Endothelial cell (in vitro differentiated cells): Measurements from ENCODE around the gene RFX8. TPM values are rescaled to one million over a fixed set of nuclear protein-coding genes. Genes with fewer than 3 reads are reported as not detected.

Experiments used
- DNase-seq: peaks from one replicate; pipeline ENCODE4 v3.0.0; 2021; ENCODE audit warnings: low spot score
- H3K27ac Mint-ChIP-seq: one replicate; pipeline ENCODE4 v1.8.0; 2021; ENCODE audit warnings: mixed read lengths, inconsistent platforms; ENCODE audit not compliant: unreplicated experiment
- H3K27me3 Mint-ChIP-seq: one replicate; pipeline ENCODE4 v1.8.0; 2021; ENCODE audit warnings: mild to moderate bottlenecking, moderate library complexity, mixed read lengths, inconsistent platforms; ENCODE audit not compliant: unreplicated experiment
- H3K36me3 Mint-ChIP-seq: one replicate; pipeline ENCODE4 v1.8.0; 2021; ENCODE audit warnings: mild to moderate bottlenecking, low read depth, mixed read lengths, inconsistent platforms; ENCODE audit not compliant: unreplicated experiment
- H3K4me1 Mint-ChIP-seq: one replicate; pipeline ENCODE4 v1.8.0; 2021; ENCODE audit warnings: mild to moderate bottlenecking, mixed read lengths, inconsistent platforms; ENCODE audit not compliant: unreplicated experiment
- H3K4me3 Mint-ChIP-seq: one replicate; pipeline ENCODE4 v1.8.0; 2021; ENCODE audit warnings: mild to moderate bottlenecking, mixed read lengths, inconsistent platforms; ENCODE audit not compliant: unreplicated experiment
- H3K9me3 Mint-ChIP-seq: one replicate; pipeline ENCODE4 v1.8.0; 2021; ENCODE audit warnings: mixed read lengths, inconsistent platforms; ENCODE audit not compliant: unreplicated experiment
- total RNA-seq: library from RNA; stranded (reverse); fragmentation: NEBNext Ultra II Directional; extraction: Animal tissue kit (Norgen Biotek cat#: 25700); gene quantifications from one replicate; pipeline ENCODE4 v1.2.1, GENCODE V29; 2021; ENCODE audit not compliant: unreplicated experiment
- TF ChIP-seq, protein P1 (sequence below): fragments of 200-600 bp; sonication (generic); IDR thresholded peaks from one replicate; pipeline ENCODE4 v1.5.0; 2021; ENCODE audit warnings: antibody characterized with exemption; ENCODE audit not compliant: unreplicated experiment

The RFX8 gene
- total RNA-seq, 1 donor from 2014 or later, result 5.0 TPM

DNA sequence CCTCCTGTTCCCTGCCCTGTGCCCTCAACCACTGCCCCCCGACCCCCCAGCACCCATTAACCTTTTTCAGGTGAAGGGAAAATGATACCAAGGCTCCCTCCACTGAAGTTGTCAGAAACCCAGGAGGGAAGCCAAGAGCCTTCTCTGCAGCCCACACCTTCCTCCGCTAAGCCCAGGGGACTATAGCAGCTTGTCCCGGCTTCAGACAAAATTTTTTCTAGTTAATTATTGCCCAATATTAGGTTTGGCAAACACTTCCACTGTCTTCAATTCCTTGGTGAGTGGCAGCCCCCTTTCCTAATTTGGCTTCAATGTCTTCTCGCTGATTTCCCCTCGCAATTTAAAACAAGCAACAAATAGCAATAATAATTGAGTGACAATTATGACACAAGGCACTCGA is 23.9 kb downstream of the RFX8 start:
- no peak overlapping the region for H3K27ac Mint-ChIP-seq

DNA sequence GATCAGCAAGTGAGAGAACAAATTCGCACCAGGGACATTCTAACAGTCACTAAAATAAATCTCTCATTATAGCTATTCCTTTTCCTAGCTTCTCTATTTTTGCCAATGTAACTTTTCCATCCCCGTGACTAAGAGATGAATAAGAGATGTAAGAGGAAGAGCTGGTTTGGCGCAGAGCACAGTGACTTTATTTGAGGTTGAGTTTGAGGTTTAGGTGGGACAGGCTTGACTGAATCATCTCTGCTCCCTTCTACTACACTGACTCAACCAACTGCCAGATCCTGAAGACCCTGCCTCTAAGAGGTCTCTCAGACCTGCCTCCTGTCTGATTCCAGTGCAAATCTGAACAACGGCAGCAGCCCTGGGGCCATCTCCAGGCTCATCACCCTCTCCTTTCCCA is 28.0 kb downstream of the RFX8 start:
- Mint-ChIP-seq H3K27me3 (peaks cover 2% of the 10 kb centered on the region), H3K27ac (no peak overlapping the region), H3K36me3 (peaks cover 30% of the 10 kb centered on the region), H3K4me1 (peaks cover 9% of the 10 kb centered on the region), H3K9me3 (no peaks in the 10 kb centered on the region), H3K4me3 (no peak overlapping the region)
- TF ChIP-seq, protein P1, sequence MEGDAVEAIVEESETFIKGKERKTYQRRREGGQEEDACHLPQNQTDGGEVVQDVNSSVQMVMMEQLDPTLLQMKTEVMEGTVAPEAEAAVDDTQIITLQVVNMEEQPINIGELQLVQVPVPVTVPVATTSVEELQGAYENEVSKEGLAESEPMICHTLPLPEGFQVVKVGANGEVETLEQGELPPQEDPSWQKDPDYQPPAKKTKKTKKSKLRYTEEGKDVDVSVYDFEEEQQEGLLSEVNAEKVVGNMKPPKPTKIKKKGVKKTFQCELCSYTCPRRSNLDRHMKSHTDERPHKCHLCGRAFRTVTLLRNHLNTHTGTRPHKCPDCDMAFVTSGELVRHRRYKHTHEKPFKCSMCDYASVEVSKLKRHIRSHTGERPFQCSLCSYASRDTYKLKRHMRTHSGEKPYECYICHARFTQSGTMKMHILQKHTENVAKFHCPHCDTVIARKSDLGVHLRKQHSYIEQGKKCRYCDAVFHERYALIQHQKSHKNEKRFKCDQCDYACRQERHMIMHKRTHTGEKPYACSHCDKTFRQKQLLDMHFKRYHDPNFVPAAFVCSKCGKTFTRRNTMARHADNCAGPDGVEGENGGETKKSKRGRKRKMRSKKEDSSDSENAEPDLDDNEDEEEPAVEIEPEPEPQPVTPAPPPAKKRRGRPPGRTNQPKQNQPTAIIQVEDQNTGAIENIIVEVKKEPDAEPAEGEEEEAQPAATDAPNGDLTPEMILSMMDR, result no peak
- no peak for DNase-seq

More for the DNA sequence above, 23.9 kb downstream of the RFX8 start:
- no peak overlapping the region for H3K4me3 Mint-ChIP-seq
- TF ChIP-seq, protein P1, result no peak
- H3K27me3 Mint-ChIP-seq, result peaks cover 4% of the 10 kb centered on the region
- peaks cover 23% of the 10 kb centered on the region for H3K36me3 Mint-ChIP-seq
- no peak for DNase-seq
- peaks cover 2% of the 10 kb centered on the region for H3K4me1 Mint-ChIP-seq
- H3K9me3 Mint-ChIP-seq, result no peaks in the 10 kb centered on the region

DNA sequence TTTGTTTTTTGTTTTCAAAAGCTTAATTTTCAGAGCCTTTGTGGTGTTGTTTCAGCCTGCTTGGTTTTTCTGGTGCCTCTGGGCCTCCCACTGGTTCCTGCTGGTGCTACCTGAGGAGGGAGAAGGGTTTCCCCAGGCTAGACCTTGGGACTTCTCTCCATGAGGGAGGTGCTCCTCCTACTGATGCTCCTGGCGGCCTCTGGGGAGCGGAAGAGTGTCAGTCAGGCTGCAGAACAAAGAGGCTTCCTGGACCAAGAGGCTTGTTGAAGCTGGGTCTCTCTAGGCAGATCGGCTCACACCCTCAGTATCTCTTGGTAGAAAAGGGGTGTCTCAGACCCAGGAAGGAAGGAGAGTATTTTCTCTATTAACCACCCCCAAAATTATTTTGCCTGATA is 32.2 kb downstream of the RFX8 start:
- Mint-ChIP-seq H3K4me1 (peaks cover 9% of the 10 kb centered on the region), H3K27ac (no peak overlapping the region)

DNA sequence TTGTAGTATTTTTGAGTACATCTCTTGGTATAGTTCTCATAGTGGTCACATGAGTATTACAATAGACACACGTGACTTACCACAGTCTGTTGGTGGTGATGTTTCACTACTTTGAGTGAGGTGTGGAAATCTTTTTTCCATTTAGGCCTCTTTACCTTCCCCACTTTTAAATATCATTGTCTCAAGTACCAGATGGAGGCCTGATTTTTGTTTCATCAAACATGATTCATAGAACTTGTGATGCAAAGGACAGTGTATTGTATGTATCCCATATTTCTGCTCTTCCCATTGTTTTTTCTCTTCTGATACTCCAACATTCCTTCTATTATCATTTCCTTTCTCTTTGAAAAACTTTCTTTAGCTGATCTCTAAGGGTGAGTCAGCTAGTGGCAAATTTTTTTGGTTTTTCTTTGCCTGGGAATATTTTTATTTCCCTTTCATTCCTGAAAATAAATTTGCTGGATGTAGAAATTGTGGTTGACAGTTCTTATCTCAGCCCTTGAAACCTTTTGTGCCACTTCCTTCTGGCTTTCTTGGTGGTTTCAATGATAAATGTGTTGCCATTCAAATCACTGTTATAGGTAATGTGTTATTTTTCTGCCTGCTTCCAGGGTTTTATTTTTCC is 32.8 kb downstream of the RFX8 start:
- Mint-ChIP-seq H3K27me3 (no peaks in the 10 kb centered on the region), H3K4me3 (no peak overlapping the region), H3K27ac (no peak overlapping the region), H3K36me3 (peaks cover 7% of the 10 kb centered on the region), H3K4me1 (peaks cover 9% of the 10 kb centered on the region), H3K9me3 (no peaks in the 10 kb centered on the region)
- DNase-seq, result no peak
- TF ChIP-seq, protein P1, result no peak

More for the DNA sequence above, 32.2 kb downstream of the RFX8 start:
- Mint-ChIP-seq H3K9me3 (no peaks in the 10 kb centered on the region), H3K36me3 (peaks cover 9% of the 10 kb centered on the region), H3K4me3 (no peak overlapping the region), H3K27me3 (no peaks in the 10 kb centered on the region)
- TF ChIP-seq, protein P1, result no peak
- no peak for DNase-seq

DNA sequence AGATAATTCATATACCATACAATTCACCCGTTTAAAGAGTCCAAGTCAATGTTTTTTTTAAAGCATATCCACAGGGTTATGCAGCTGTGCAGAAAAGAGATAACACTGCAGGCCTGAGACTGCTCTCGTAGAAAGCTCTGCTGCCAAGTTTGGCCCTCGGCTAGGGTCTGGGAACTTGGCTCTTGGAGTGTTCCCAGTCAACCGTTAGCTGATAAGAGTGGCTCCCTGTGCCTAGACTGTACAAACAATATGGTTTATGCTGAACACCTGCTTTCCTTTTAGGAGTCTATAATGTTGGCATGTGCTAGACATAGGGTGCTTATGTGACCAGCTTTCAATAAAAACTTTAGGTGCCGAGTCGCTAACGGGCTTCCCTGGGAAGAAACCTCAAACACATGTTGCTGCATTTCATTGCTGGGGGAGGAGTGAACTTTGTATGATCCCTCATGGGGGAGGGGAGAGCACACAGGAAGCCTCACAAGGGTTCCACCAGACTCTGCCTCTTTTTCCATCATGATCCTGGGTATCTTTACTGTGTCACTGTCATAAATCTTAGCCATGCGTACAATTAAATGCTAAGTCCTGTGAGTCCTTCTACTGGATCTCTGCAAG is 34.7 kb downstream of the RFX8 start:
- TF ChIP-seq, protein P1, result no peak
- Mint-ChIP-seq H3K4me3 (no peak overlapping the region), H3K27ac (no peak overlapping the region), H3K36me3 (peaks cover 6% of the 10 kb centered on the region), H3K27me3 (no peaks in the 10 kb centered on the region), H3K9me3 (no peaks in the 10 kb centered on the region), H3K4me1 (peaks cover 10% of the 10 kb centered on the region)
- DNase-seq, result no peak
